ENCODE results near the gene PLXNA4. TPM values are rescaled to one million over a fixed set of nuclear protein-coding genes. Genes with fewer than 3 reads are reported as not detected.
A peak's percentile ranks its signal among the peaks of the same experiment; 100 is the strongest.

The PLXNA4 gene
- polyA plus RNA-seq, 1 donor from 2014 or later, result not detected

- no peaks in the 10 kb centered on the region for H3K9me3 Mint-ChIP-seq
- H3K4me1 Mint-ChIP-seq, result no peaks in the 10 kb centered on the region
- peaks cover 7% of the 10 kb centered on the region for H3K27me3 Mint-ChIP-seq
- no peak overlapping the region for H3K27ac Mint-ChIP-seq
- H3K4me3 Mint-ChIP-seq, result no peak overlapping the region
- no peaks in the 10 kb centered on the region for H3K36me3 Mint-ChIP-seq
Measured at GRCh38 chr7:132379292-132379691, 197.0 kb downstream of the PLXNA4 start.

- H3K36me3 Mint-ChIP-seq, result no peaks in the 10 kb centered on the region
- H3K9me3 Mint-ChIP-seq, result no peaks in the 10 kb centered on the region
- peaks cover 7% of the 10 kb centered on the region for H3K27me3 Mint-ChIP-seq
- no peak overlapping the region for H3K27ac Mint-ChIP-seq
- H3K4me1 Mint-ChIP-seq, result no peaks in the 10 kb centered on the region
- no peak overlapping the region for H3K4me3 Mint-ChIP-seq
Measured at GRCh38 chr7:132377703-132378584, 198.3 kb downstream of the PLXNA4 start.

DNA sequence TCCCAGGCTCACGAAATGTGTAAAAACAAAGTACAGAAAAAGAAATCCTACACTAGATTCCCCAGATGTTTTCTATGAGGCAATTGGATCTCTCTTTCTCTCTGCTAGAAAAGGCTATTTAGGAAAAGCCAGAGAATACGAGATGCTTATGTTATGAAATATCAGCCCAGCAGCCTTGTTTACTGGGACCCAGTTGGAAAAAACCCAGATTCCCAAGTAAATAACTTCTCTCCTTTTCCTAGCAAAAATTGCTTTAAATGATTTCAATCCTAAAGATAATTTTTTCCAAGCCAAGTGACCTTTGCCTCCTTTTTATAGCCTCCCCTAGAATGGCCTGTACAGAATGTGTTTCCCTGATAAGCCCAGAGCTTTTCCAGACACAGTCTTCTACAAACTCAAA, 199.3 kb downstream of the PLXNA4 start:
- Mint-ChIP-seq H3K4me1 (no peaks in the 10 kb centered on the region), H3K27ac (no peak overlapping the region), H3K4me3 (no peak overlapping the region), H3K9me3 (no peaks in the 10 kb centered on the region), H3K36me3 (no peaks in the 10 kb centered on the region), H3K27me3 (peaks cover 7% of the 10 kb centered on the region)

DNA sequence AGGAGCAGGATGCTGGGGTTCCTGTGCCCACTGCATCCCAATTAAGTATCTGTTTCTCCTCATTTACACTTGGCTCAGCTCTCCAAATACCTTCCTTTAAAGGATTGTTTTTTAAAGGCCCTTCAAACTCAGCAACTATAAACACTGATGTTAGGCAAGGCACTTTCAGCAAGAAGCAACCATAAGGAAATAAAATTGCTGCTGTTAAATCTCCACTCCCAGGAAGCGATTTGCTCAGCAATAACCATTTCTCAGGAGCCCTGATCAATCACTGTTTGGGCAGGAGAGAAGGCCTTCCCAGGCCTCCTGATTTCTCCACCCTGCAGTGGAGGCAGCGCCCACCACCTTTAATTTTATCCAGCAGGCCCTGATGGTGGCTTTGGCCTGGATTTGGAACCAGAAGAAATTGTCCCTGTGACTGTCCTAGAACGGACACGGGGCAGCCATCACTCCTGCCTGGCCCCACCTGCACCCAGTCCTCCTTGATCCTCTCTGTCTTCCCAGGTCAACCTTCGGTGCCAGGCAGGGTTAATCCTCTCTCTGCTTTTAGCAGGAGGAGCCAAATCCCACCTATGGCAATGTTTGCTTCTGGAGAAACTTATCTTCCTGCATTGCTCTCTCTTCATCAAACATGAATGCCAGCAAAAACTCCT, 199.8 kb downstream of the PLXNA4 start:
- Mint-ChIP-seq H3K27me3 (peaks cover 7% of the 10 kb centered on the region), H3K4me1 (no peaks in the 10 kb centered on the region), H3K9me3 (no peaks in the 10 kb centered on the region), H3K4me3 (no peak overlapping the region), H3K27ac (no peak overlapping the region), H3K36me3 (no peaks in the 10 kb centered on the region)

- no peaks in the 10 kb centered on the region for H3K4me1 Mint-ChIP-seq
- H3K27me3 Mint-ChIP-seq, result peaks cover 9% of the 10 kb centered on the region
- H3K9me3 Mint-ChIP-seq, result peaks cover 0 to 1% (median 0%) of the 10 kb centered on the region in 3 donors
- H3K27ac Mint-ChIP-seq, result no peak overlapping the region
- H3K4me3 Mint-ChIP-seq, result no peak overlapping the region
- peaks cover 1% of the 10 kb centered on the region for H3K36me3 Mint-ChIP-seq
Measured at GRCh38 chr7:132373879-132374278, 202.4 kb downstream of the PLXNA4 start.

DNA sequence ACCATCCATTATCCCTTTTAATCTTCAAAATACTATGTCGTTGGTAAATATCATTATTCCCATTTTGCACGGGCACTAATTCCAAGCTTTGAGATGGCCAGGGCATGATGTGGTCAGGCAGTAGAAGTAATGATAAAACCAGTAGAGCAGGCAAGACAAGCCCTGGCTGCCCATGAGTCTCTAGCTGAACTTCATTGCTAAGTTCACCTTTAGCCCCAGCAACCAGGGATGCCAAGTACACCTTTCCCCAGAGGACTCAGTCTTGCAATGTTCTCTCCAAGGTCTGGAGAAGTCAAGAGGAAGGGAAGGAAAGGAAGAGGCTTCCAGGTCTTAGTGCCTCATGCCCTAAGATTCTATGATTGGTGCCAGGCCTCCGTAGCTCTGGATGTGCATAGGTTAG, 203.2 kb downstream of the PLXNA4 start:
- no peaks in the 10 kb centered on the region for H3K4me1 Mint-ChIP-seq
- H3K4me3 Mint-ChIP-seq, result no peak overlapping the region
- peaks cover 1% of the 10 kb centered on the region for H3K36me3 Mint-ChIP-seq
- peaks cover 11% of the 10 kb centered on the region for H3K27me3 Mint-ChIP-seq
- H3K9me3 Mint-ChIP-seq, result peaks cover 0 to 1% (median 0%) of the 10 kb centered on the region in 3 donors
- H3K27ac Mint-ChIP-seq, result no peak overlapping the region

GRCh38 chr7:132371948-132372347, 204.3 kb downstream of the PLXNA4 start:
- Mint-ChIP-seq H3K27me3 (peaks cover 11% of the 10 kb centered on the region), H3K36me3 (peaks cover 1% of the 10 kb centered on the region), H3K27ac (no peak overlapping the region), H3K9me3 (peaks cover 0 to 1% (median 0%) of the 10 kb centered on the region in 3 donors), H3K4me1 (no peaks in the 10 kb centered on the region), H3K4me3 (no peak overlapping the region)

GRCh38 chr7:132368246-132368900, 207.9 kb downstream of the PLXNA4 start:
- Mint-ChIP-seq H3K4me1 (no peaks in the 10 kb centered on the region), H3K4me3 (no peak overlapping the region), H3K36me3 (peaks cover 1% of the 10 kb centered on the region), H3K9me3 (peaks cover 0 to 3% (median 1%) of the 10 kb centered on the region in 3 donors), H3K27ac (no peak overlapping the region), H3K27me3 (peaks cover 11% of the 10 kb centered on the region)

GRCh38 chr7:132367795-132368194, 208.5 kb downstream of the PLXNA4 start:
- Mint-ChIP-seq H3K27ac (no peak overlapping the region), H3K27me3 (peaks cover 13% of the 10 kb centered on the region), H3K36me3 (peaks cover 3% of the 10 kb centered on the region), H3K9me3 (peaks cover 0 to 3% (median 1%) of the 10 kb centered on the region in 3 donors), H3K4me1 (no peaks in the 10 kb centered on the region), H3K4me3 (no peak overlapping the region)

DNA sequence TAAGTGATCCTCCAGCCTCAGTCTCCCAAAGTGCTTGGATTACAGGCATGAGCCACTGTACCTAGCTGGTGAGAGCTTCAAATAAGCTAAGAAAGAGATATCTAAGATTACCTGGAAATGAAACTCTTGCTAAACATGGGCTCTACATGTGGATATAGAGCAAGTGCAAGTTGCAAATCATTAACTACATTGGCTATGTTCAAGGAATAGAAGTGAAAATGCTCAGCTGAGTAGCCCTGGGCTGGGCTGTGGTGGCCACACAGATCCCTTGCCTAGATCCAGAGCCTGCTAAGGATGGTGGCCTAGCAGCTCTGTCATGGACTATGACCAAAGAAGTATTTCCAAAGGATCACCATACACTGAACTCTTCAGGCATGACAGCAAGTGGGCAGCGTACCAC, 209.3 kb downstream of the PLXNA4 start:
- peak overlapping the region in 1 of 4 donors; percentile 14 for H3K4me3 Mint-ChIP-seq
- H3K4me1 Mint-ChIP-seq, result no peaks in the 10 kb centered on the region
- peaks cover 3% of the 10 kb centered on the region for H3K36me3 Mint-ChIP-seq
- H3K27me3 Mint-ChIP-seq, result peaks cover 13% of the 10 kb centered on the region
- no peak overlapping the region for H3K27ac Mint-ChIP-seq
- H3K9me3 Mint-ChIP-seq, result peaks cover 0 to 3% (median 3%) of the 10 kb centered on the region in 3 donors

DNA sequence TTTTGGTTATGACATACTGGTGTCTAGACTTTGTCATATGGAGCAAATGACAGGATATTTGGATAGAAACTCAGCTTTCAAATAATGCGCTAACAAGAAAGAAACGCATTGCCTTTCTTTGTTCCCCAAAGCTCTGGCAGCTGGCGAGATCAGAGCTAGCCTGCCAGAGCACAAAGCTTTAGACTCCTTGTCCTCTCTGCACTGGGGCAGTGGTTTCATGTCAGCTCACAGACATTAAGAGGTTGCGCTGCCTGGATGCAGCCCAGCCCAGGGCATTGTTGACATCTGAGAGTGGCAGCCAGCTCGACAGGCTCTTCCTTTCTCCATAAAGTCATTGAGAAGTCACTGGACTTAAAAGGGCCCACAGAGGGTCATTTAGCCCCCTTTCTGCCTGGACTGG, 212.0 kb downstream of the PLXNA4 start:
- H3K9me3 Mint-ChIP-seq, result peaks cover 0 to 3% (median 2%) of the 10 kb centered on the region in 3 donors
- H3K4me1 Mint-ChIP-seq, result no peaks in the 10 kb centered on the region
- peaks cover 11% of the 10 kb centered on the region for H3K27me3 Mint-ChIP-seq
- peaks cover 2% of the 10 kb centered on the region for H3K36me3 Mint-ChIP-seq
- no peak overlapping the region for H3K4me3 Mint-ChIP-seq
- no peak overlapping the region for H3K27ac Mint-ChIP-seq

- H3K9me3 Mint-ChIP-seq, result peaks cover 0 to 5% (median 2%) of the 10 kb centered on the region in 3 donors
- H3K27me3 Mint-ChIP-seq, result peaks cover 9% of the 10 kb centered on the region
- H3K4me3 Mint-ChIP-seq, result no peak overlapping the region
- H3K27ac Mint-ChIP-seq, result no peak overlapping the region
- H3K4me1 Mint-ChIP-seq, result no peaks in the 10 kb centered on the region
- H3K36me3 Mint-ChIP-seq, result peaks cover 2% of the 10 kb centered on the region
Measured at GRCh38 chr7:132362059-132362458, 214.2 kb downstream of the PLXNA4 start.

GRCh38 chr7:132361146-132361545, 215.1 kb downstream of the PLXNA4 start:
- peaks cover 9% of the 10 kb centered on the region for H3K27me3 Mint-ChIP-seq
- peaks cover 2% of the 10 kb centered on the region for H3K36me3 Mint-ChIP-seq
- H3K27ac Mint-ChIP-seq, result no peak overlapping the region
- H3K4me3 Mint-ChIP-seq, result no peak overlapping the region
- H3K9me3 Mint-ChIP-seq, result peaks cover 0 to 5% (median 2%) of the 10 kb centered on the region in 3 donors
- H3K4me1 Mint-ChIP-seq, result no peaks in the 10 kb centered on the region

GRCh38 chr7:132359743-132360142, 216.5 kb downstream of the PLXNA4 start:
- H3K9me3 Mint-ChIP-seq, result peaks cover 0 to 2% (median 2%) of the 10 kb centered on the region in 3 donors
- H3K27ac Mint-ChIP-seq, result no peak overlapping the region
- H3K4me3 Mint-ChIP-seq, result no peak overlapping the region
- H3K27me3 Mint-ChIP-seq, result peaks cover 6% of the 10 kb centered on the region
- peaks cover 2% of the 10 kb centered on the region for H3K36me3 Mint-ChIP-seq
- H3K4me1 Mint-ChIP-seq, result no peaks in the 10 kb centered on the region

DNA sequence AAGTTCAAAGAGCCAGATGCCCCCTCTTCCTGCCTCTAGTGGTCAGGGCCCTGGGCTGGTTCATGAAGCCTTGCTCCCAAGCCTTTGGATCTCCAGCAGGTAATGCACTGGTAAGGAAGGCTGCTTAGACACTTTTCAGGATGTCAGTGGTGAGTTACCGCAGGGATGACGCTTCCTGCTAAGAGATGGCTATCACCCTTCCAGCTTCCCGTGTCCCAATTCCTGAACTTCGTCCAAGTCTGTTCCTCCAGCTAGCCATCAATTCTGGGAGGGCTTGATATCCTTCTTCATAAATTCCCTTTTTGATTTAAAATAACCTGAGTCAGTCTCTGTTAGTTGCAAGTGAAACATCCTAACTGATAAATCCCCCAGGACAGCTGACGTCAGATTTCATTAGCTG, 221.2 kb downstream of the PLXNA4 start:
- Mint-ChIP-seq H3K9me3 (peaks cover 0 to 2% (median 0%) of the 10 kb centered on the region in 3 donors), H3K27ac (no peak overlapping the region), H3K27me3 (peaks cover 7% of the 10 kb centered on the region), H3K4me3 (no peak overlapping the region), H3K36me3 (no peaks in the 10 kb centered on the region), H3K4me1 (no peaks in the 10 kb centered on the region)

Measured in IgD-negative memory B cell (primary cell).